ENCODE data around the gene SLC22A3. TPM values are rescaled to one million over a fixed set of nuclear protein-coding genes. Genes with fewer than 3 reads are reported as not detected.

The SLC22A3 gene
- total and polyA plus RNA-seq, 2 donors (not counting 1 experiment from before 2014, with no cell fraction given): not detected

DNA sequence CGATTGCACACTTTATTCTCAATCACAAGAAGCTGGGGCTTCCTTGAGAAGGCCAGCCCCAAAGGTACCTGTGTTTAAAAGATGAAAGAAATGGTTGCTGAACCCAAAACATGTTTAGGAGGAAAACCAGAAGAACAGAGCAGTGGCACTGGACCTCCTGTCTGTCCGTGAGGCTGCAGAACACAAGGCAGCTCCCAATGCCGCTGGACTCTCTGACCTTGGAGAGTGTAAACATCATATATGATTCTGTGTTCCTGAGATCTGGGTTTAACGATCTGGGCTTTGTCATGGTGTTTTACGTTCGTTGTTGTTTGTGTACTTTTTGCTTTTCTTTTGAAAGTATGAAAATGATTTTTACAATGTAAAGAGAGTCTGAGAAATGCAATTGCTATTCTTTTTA is 106.1 kb downstream of the SLC22A3 start:
- peaks cover 15 to 24% of the 10 kb centered on the region in 2 donors for H3K4me1 ChIP-seq (ENCODE audit: control insufficient read depth in 2 of 2, insufficient read depth in 2 of 2, low read length in 2 of 2)
- peaks cover 3% of the 10 kb centered on the region for H3K9me3 Mint-ChIP-seq (ENCODE audit: insufficient read depth)
- H3K36me3 ChIP-seq (replicated peaks in 1 of 2; ENCODE audit: control extremely low read depth in 1 of 2, control insufficient read depth in 1 of 2, extremely low read depth in 1 of 2, insufficient read depth in 2 of 2, low read length in 1 of 2): no peaks in the 10 kb centered on the region
- H4K20me1 ChIP-seq (ENCODE audit: control insufficient read depth, insufficient read depth, low read length, poor library complexity, severe bottlenecking): no peaks in the 10 kb centered on the region
- TF ChIP-seq EZH2 (IDR thresholded peaks at IDR 0.05; ENCODE audit: borderline replicate concordance, insufficient read depth, low read depth, low read length, poor library complexity, severe bottlenecking): no peak
- TF ChIP-seq, protein P1, sequence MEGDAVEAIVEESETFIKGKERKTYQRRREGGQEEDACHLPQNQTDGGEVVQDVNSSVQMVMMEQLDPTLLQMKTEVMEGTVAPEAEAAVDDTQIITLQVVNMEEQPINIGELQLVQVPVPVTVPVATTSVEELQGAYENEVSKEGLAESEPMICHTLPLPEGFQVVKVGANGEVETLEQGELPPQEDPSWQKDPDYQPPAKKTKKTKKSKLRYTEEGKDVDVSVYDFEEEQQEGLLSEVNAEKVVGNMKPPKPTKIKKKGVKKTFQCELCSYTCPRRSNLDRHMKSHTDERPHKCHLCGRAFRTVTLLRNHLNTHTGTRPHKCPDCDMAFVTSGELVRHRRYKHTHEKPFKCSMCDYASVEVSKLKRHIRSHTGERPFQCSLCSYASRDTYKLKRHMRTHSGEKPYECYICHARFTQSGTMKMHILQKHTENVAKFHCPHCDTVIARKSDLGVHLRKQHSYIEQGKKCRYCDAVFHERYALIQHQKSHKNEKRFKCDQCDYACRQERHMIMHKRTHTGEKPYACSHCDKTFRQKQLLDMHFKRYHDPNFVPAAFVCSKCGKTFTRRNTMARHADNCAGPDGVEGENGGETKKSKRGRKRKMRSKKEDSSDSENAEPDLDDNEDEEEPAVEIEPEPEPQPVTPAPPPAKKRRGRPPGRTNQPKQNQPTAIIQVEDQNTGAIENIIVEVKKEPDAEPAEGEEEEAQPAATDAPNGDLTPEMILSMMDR (IDR thresholded peaks at IDR 0.05): no peak
- no peak for ATAC-seq (ENCODE audit: low read depth)
- H3K27ac ChIP-seq (ENCODE audit: low read length in 2 of 2): no peak overlapping the region
- H2AFZ ChIP-seq (ENCODE audit: insufficient read depth, low read depth, low read length, poor library complexity, severe bottlenecking): no peak overlapping the region
- peaks cover 7% of the 10 kb centered on the region for H3K27me3 Mint-ChIP-seq
- no peaks in the 10 kb centered on the region for H3K9me3 ChIP-seq (ENCODE audit: control extremely low read depth in 1 of 3, control insufficient read depth in 2 of 3, insufficient read depth in 1 of 3, low read length in 2 of 3)
- 100% methylated on average over 2 of the region's 6 CpGs for WGBS (ENCODE audit: insufficient coverage)
- DNase-seq: no peak
- H3K4me2 ChIP-seq (replicated peaks; ENCODE audit: low read depth, low read length, poor library complexity, severe bottlenecking): no peak overlapping the region
- peaks cover 0 to 3% (median 0%) of the 10 kb centered on the region in 4 experiments for H3K27me3 ChIP-seq (replicated peaks in 1 of 4; ENCODE audit: control extremely low read depth in 1 of 4, control insufficient read depth in 3 of 4, insufficient read depth in 4 of 4, low read length in 3 of 4)
- H3K4me3 ChIP-seq (ENCODE audit: control extremely low read depth in 1 of 5, extremely low read depth in 1 of 5, insufficient read depth in 1 of 5, low read depth in 2 of 5, low read length in 4 of 5): no peak overlapping the region
- intact Hi-C loops (cut with micrococcal nuclease): loop anchor here (10.0 kb wide), 1 partner anchor 1290 kb away; the partner anchor contains the start of gene FNDC1
- H3K79me2 ChIP-seq (ENCODE audit: control insufficient read depth, insufficient read depth, low read length): no peaks in the 10 kb centered on the region
- H3K9ac ChIP-seq (ENCODE audit: low read length): no peak overlapping the region
- H3K27ac Mint-ChIP-seq: no peak overlapping the region
- CTCF ChIA-PET: interaction anchor here (0.5 to 3.3 kb wide), 5 partner anchors 9 to 1280 kb away, joined by 3 to 28 read pairs (median 9); no protein-coding TSS in a partner anchor
- no peak overlapping the region for H3K4me3 Mint-ChIP-seq
- POLR2A ChIA-PET: no interaction called here
- peaks cover 11% of the 10 kb centered on the region for H3K4me1 Mint-ChIP-seq

DNA sequence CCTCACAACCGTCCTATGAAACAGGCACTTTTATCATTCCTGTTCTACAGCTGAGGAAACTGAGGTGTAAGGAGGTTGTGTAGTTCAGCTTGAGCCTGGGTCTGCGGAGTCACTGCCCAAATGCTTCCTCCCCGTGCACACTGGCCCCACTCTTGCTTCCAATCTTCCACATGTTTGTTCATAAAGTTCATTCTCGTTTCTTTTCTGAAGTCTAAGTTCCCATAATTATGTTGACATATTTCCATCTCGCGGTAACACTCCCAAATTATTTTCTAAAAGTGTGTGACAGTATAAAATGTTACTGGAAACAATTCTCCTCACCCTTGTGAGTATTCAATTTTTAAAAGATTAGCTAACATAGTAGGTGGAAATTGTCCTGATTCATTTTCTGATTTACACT is 106.9 kb downstream of the SLC22A3 start:
- H3K27me3 ChIP-seq (replicated peaks in 1 of 4; ENCODE audit: control extremely low read depth in 1 of 4, control insufficient read depth in 3 of 4, insufficient read depth in 4 of 4, low read length in 3 of 4): peaks cover 0 to 3% (median 0%) of the 10 kb centered on the region in 4 experiments
- DNase-seq: no peak
- no peak for TF ChIP-seq EZH2 (IDR thresholded peaks at IDR 0.05; ENCODE audit: borderline replicate concordance, insufficient read depth, low read depth, low read length, poor library complexity, severe bottlenecking)
- TF ChIP-seq, protein P1 (IDR thresholded peaks at IDR 0.05): no peak
- H3K4me2 ChIP-seq (replicated peaks; ENCODE audit: low read depth, low read length, poor library complexity, severe bottlenecking): no peak overlapping the region
- intact Hi-C loops (cut with micrococcal nuclease): loop anchor here (5.0 to 10.0 kb wide), 2 partner anchors 733 to 1290 kb away; partner anchors contain the start of gene FNDC1
- H4K20me1 ChIP-seq (ENCODE audit: control insufficient read depth, insufficient read depth, low read length, poor library complexity, severe bottlenecking): no peaks in the 10 kb centered on the region
- peaks cover 7% of the 10 kb centered on the region for H3K27me3 Mint-ChIP-seq
- H3K79me2 ChIP-seq (ENCODE audit: control insufficient read depth, insufficient read depth, low read length): no peaks in the 10 kb centered on the region
- H3K4me3 Mint-ChIP-seq: no peak overlapping the region
- no peaks in the 10 kb centered on the region for H3K9me3 ChIP-seq (ENCODE audit: control extremely low read depth in 1 of 3, control insufficient read depth in 2 of 3, insufficient read depth in 1 of 3, low read length in 2 of 3)
- ChIA-PET CTCF (interaction anchor here (0.8 to 3.3 kb wide), 11 partner anchors 9 to 1281 kb away, joined by 3 to 28 read pairs (median 5); no protein-coding TSS in a partner anchor), POLR2A (no interaction called here)
- no peak overlapping the region for H3K4me3 ChIP-seq (ENCODE audit: control extremely low read depth in 1 of 5, extremely low read depth in 1 of 5, insufficient read depth in 1 of 5, low read depth in 2 of 5, low read length in 4 of 5)
- H3K27ac Mint-ChIP-seq: no peak overlapping the region
- H3K4me1 ChIP-seq (ENCODE audit: control insufficient read depth in 2 of 2, insufficient read depth in 2 of 2, low read length in 2 of 2): peaks cover 19 to 27% of the 10 kb centered on the region in 2 donors
- H3K9ac ChIP-seq (ENCODE audit: low read length): no peak overlapping the region
- no peak overlapping the region for H2AFZ ChIP-seq (ENCODE audit: insufficient read depth, low read depth, low read length, poor library complexity, severe bottlenecking)
- no peaks in the 10 kb centered on the region for H3K36me3 ChIP-seq (replicated peaks in 1 of 2; ENCODE audit: control extremely low read depth in 1 of 2, control insufficient read depth in 1 of 2, extremely low read depth in 1 of 2, insufficient read depth in 2 of 2, low read length in 1 of 2)
- ATAC-seq (ENCODE audit: low read depth): no peak
- 79% methylated on average over 2 of the region's 6 CpGs for WGBS (ENCODE audit: insufficient coverage)
- peaks cover 18% of the 10 kb centered on the region for H3K4me1 Mint-ChIP-seq
- no peak overlapping the region for H3K27ac ChIP-seq (ENCODE audit: low read length in 2 of 2)
- H3K9me3 Mint-ChIP-seq (ENCODE audit: insufficient read depth): no peaks in the 10 kb centered on the region
